ENCODE results near the gene GASK1B.

- TF ChIP-seq CTCF (IDR thresholded peaks at IDR 0.05; ENCODE audit: extremely low read depth in 1 of 2, insufficient read depth in 1 of 2, low read depth in 1 of 2, low read length in 2 of 2) (no peak), EZH2 (IDR thresholded peaks at IDR 0.05; ENCODE audit: borderline replicate concordance, low read depth, low read length, severe bottlenecking) (no peak), MYC (IDR thresholded peaks at IDR 0.05; ENCODE audit: low read depth, low read length) (no peak)
Observed at GRCh38 chr4:158146736-158147135, 26.1 kb downstream of the GASK1B start.
